NCI-H345 (cell line): ENCODE measurements around the gene CYP4F3.
"Not testable (repeated sequence)": the region's sequence is repeated elsewhere in the genome, so short reads cannot be mapped to it uniquely, and the experiment has no call there.

ENCODE experiments used
- DNase-seq: peaks from one replicate; lab custom pipeline; 2025; lab: John Stamatoyannopoulos, UW

The CYP4F3 gene, protein sequence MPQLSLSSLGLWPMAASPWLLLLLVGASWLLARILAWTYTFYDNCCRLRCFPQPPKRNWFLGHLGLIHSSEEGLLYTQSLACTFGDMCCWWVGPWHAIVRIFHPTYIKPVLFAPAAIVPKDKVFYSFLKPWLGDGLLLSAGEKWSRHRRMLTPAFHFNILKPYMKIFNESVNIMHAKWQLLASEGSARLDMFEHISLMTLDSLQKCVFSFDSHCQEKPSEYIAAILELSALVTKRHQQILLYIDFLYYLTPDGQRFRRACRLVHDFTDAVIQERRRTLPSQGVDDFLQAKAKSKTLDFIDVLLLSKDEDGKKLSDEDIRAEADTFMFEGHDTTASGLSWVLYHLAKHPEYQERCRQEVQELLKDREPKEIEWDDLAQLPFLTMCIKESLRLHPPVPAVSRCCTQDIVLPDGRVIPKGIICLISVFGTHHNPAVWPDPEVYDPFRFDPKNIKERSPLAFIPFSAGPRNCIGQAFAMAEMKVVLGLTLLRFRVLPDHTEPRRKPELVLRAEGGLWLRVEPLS

DNA sequence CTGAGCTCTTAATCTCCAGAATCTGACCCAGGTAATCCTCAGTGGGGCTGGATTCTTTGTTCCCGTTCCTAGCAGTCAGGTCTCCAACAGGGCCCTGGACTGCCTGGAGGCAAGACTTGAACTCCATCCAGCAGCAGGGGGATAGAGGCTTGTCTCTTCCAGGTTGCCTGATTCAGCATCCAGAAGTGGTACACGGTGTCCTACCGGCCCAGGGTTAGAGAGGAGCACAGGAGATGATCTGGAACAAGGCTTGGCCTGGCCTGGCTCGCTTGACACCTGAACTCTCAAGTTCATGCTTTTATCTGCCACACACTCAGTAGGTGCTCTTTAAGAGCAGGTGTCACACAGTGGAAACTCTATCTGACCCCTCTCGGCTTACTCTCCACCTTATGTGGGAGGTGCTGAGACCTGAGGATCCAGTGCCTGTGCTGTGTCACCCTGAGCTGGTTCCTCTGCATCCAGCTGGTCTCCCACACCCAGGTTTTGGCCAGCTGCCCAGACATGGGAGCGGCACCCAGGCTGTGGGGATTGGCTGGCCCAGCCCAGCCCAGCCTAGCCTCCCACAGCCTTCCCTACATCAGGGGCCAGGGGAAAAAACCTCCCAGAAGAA lies at the start of gene CYP4F3:
Gene CYP4F3, plus strand, starts transcription at position 604 of the 610 bp plus-strand sequence. CDS start 519 bp downstream, outside the sequence.
- DNase-seq, result no peak

DNA sequence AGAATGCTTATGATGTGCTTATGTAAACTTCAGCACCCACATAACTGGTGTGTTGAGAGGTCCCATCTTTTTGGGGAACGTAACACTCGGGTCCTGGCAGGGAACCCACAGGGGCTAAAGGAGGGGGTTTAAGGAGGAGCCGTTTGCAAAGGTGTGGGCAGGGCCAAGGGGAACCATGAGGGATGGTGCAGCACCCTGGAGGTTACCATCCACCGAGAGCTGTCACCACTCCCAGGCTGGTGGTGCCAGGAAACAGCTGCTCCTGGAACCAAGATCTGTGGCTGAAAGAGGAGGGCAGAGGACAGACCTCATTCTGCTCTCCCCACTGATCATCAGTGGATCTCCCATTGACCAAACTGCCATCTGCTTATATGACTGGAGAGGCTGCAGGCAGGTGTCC lies 48.9 kb upstream of the CYP4F3 start:
- no peak for DNase-seq

GRCh38 chr19:15592506-15592905 lies 48.2 kb upstream of the CYP4F3 start:
- DNase-seq, result not testable (repeated sequence)

- DNase-seq, result not testable (repeated sequence)
These were observed 46.9 kb upstream of the CYP4F3 start for GRCh38 chr19:15593766-15594165.

DNA sequence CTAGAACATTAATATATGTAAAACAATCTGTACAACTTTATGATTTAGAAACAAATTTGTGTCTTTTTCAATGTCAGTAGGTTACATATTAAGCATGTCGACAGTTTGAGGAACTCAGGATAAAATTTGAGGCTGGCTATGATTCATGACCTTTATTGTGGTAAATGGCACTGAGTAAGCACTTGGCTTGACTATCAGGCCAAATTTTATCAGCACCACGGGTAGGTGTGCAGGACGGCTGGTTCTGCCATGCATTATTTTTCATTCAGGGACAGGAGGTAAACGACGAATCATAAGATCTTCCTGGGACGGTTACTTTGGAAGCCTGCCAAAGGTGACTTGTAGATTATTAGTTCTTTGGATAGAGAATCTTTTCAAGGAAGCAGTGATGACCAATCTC lies 45.6 kb upstream of the CYP4F3 start:
- no peak for DNase-seq

DNA sequence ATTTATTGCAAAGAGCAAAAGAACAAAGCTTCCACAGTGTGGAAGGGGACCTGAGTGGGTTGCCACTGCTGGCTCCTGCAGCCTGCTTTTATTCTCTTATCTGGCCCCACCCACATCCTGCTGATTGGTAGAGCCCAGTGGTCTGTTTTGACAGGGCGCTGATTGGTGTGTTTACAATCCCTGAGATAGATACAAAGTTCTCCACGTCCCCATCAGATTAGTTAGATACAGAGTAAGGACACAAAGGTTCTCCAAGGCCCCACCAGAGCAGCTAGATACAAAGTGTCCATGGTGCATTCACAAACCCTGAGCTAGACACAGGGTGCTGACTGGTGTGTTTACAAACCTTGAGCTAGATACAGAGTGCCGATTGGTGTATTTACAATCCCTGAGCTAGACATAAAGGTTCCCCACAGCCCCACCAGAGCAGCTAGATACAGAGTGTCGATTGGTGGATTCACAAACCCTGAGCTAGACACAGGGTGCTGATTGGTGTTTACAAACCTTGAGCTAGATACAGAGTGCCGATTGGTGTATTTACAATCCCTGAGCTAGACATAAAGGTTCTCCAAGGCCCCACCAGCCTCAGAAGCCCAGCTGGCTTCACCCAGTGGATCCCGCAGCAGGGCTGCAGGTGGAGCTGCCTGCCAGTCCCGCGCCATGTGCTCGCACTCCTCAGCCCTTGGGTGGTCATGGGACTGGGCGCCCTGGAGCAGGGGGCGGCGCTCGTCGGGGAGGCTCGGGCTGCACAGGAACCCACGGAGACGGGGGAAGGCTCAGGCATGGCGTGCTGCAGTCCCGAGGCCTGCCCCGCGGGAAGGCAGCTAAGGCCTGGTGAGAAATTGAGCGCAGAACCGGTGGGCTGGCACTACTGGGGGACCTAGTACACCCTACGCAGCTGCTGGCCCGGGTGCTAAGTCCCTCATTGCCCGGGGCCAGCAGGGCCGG lies 32.4 kb upstream of the CYP4F3 start:
- not testable (repeated sequence) for DNase-seq

GRCh38 chr19:15609261-15609660 lies 31.4 kb upstream of the CYP4F3 start:
- no peak for DNase-seq

GRCh38 chr19:15612342-15612741 lies 28.4 kb upstream of the CYP4F3 start:
- no peak for DNase-seq

DNA sequence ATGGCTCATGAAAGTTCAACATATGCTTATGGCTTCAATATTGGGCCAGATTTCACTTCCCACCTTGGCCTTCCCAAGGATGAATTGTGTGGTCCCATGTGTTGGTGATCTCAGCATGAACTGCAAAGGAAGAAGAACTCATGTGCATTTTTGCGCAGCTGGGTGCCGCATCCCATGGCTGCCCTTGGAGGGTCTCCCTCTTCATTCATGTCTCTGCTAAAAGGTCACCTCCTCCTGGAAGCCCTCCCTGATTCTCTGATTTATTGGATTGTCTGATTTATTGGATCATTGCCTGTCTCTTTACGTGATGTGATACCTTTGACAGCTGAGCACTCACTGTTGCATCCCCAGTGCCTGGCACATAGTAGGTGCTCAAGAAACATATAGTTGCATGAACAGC lies 27.4 kb upstream of the CYP4F3 start:
- no peak for DNase-seq

DNA sequence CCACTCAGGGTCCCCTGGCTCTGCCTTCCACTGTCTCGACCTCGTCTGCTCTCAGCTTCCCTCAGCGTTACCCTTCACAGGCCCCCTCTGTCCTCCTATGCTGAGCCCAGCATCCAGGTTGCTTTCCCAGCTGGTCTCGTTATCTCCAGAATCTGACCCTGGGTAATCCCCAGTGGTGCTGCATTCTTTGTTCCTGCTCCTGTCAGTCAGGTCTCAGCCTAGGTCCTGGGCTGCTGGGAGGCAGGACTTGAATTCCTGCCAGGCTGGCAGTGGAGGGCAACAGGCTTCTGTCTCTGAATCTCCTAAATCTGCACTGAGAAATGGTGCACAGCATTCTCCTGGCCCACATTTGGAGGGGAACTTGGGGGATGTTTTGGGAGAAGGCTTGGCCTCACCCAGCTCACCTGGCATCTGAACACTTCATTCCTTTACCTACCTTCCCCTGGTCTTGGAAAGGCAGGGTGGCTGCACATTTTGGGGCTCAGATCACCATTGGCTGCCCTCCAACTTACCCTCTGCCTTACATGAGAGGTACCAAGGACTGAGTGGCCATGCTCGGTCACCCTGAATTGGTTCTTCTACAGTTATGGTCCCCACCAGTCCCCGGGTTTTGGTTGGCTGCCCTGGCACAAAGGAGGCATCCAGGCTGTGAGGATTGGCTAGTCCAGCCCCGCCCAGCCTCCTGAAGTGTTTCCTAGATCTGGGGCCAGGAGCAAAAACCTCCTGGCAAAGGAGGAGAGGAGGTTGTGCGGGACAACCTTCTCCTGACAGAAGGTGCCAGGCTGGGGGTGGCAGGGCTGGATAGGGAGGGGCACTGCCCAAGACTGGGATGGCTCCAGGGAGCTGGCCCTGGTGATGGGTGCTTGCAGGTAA lies 26.0 kb upstream of the CYP4F3 start, which contains the start of gene CYP4F8:
Gene CYP4F8, plus strand, starts transcription at position 712 of the 873 bp plus-strand sequence. CDS start 399 bp downstream, outside the sequence.
- DNase-seq, result no peak

DNA sequence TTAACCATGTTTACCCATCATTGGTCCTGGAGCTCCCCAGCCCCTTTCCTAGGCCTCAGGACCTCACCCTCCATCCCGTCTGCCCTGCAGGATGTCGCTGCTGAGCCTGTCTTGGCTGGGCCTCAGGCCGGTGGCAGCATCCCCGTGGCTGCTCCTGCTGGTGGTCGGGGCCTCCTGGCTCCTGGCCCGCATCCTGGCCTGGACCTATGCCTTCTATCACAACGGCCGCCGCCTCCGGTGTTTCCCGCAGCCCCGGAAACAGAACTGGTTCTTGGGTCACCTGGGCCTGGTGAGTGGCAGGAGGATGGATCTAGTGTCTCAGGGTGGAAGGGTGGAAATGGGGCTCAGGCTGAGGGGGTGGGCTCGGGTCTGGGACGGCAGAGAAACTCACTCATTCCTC lies 25.2 kb upstream of the CYP4F3 start:
- no peak for DNase-seq

- DNase-seq, result no peak
These were observed 24.5 kb upstream of the CYP4F3 start for GRCh38 chr19:15616183-15616582.

DNA sequence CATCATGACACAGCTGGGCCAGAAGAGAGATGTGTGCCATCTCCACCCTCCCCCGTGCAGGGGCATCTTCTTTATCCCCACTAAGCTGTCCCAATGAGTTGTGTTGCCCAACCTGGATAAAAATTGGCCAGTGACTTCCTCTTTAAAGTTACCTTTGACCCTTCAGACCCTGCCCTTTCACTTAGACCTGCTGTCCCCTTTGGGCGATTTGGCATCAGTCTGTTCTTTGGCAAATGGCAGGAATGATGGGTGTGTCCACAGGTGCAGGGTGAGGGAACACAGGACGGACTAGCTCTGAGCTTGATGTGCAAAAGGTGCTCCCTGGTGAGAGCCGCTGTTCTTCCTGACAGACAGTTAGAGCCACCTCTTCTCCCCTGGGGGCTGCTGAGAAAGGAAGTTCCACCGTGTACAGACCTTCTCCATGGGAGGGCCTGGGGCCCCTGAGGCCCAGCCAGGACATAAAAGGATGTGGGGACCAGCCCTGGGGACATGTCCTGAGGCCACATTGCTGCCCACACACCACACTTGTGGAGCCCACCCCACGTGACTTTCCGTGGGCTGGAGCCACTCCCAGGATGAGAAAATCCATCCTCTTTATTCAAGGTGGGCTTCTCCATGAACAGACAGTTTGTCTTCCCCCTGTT lies 23.9 kb upstream of the CYP4F3 start:
- DNase-seq, result no peak

DNA sequence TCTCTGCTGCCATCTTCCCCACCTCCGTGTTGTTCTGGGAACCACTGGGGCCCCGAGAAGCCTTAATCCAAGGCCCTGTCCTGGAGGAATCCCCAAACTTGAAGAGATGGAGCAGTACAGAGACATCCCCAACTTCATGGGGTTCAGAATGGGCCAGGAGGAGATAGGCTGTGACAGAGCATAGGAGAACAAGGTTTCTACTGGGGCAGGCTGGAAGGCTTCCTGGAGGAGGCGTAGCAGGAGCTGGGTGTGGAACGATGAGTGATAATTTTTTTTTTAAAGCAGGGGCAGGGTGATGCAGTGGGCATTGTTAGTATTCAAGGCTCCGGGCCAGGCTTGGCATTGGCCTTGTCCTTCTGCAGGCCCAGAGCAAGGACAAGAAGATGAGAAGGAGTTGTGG lies 22.4 kb upstream of the CYP4F3 start:
- DNase-seq, result no peak

- DNase-seq, result no peak
These were observed 18.9 kb upstream of the CYP4F3 start for GRCh38 chr19:15621801-15622200.

- DNase-seq, result no peak
These were observed 17.7 kb upstream of the CYP4F3 start for GRCh38 chr19:15622991-15623390.

- DNase-seq, result no peak
These were observed 16.9 kb upstream of the CYP4F3 start for GRCh38 chr19:15623711-15624318.

- DNase-seq, result no peak
These were observed 12.3 kb upstream of the CYP4F3 start for GRCh38 chr19:15628236-15629002.
